Activated T-cell treated with anti-CD3 and anti-CD28 coated beads for 24 hours (primary cell): ENCODE results near the gene KIAA0040.

Experiments
- DNase-seq: peaks from one replicate; pipeline ENCODE4 v3.0.0-alpha.2; 2020; ENCODE audit warnings: low read depth

KIAA0040 gene

DNA sequence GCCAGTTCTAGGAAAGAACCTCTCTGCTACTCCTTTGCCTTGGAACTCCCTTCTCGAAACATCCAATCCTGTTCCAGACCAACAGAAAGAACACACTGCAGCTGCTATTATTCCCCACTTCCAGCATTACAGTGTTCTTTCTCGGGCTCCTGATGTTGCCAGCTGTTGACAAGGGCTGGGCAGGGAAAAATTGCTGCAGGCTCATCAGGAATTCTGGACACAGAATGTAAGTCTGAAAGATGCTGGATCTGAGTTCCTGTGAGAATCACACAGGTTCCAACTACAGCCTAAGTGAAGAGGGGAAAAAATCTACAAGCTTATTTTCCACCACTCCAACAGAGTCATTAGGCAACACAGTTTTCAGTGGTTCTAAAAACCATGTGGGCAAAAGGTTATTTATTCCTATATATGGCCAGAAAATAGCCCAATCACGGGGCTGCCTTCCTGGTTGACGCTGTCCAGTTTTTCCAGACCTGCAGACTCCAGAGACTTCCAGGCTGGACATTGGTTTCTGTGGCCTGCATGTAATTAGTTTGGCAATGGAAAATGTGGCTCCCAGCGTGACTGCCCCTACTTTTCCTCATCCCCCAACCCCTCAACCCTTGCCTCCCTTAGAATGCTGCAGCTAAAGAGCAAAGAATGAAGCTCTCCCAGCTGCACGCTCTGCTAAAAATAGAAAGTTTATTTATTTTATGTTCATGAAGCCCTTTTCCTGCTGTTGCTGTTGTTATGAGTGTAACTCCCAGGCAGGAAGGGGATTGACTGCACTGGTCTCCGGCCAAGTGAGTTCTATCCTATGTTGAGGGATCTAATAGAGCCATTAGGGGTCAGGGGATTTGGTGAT, 8.3 kb upstream of the KIAA0040 start:
- DNase-seq: no peak

DNA sequence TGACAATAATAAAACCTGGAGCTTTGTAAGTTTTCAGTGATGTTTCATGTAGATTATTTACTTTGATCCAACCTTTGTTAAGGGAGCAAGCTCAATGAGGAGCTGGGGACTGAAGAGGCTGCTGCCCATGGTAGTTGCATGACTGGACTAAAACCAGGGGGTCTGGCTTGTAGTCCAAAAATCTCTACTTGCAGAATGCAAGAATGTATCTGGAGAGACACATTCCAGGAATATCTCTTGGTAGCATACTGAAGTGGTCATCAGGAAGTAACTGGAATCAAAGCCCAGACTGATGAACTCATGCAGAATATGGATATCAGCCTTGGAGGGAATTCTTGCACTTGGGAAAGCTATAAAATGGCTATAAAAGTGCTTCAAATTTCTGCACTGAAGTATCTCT, 5.8 kb upstream of the KIAA0040 start:
- no peak for DNase-seq

GRCh38 chr1:175197531-175197930, 5.0 kb upstream of the KIAA0040 start:
- no peak for DNase-seq

DNA sequence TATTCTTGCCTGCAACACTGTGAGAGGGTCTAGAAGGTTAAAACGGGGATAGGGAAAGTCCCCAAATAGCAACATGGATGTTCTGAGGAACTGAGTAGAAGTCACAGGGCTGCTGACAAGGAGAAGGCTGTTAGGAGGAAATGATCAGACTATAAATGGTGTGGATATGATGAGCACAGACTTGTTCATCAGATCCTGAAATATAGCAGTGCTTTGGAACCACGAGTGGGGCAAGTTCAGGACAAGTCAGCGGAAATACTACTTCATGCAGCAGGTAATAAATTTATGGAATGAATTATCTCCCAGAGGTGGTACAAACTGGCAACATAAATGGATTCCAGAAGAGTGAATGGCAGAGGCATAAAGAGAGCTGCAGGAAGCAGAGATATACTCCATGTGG, 3.2 kb upstream of the KIAA0040 start:
- DNase-seq: no peak

DNA sequence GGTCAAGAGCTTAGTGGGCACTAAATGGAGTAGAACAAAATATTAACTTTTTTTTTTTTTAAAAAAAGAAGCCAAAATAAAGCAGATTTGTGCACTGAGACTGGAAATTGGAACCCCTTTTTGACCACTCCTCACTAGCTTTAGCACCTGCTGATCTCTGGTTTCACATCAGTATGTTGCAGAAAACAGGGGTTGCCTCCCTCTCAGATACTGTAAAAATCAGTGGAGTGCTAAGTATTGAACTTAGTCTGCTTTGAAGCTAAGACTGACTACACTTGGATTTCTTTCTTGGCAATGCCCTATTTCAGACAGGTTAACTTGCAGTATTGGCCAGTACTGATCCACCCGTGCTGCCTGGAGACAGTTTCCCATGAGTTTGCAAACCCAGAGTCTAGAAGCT, 2.7 kb upstream of the KIAA0040 start:
- no peak for DNase-seq

- DNase-seq: no peak
Measured at GRCh38 chr1:175193527-175193910, 943 bp upstream of the KIAA0040 start.

GRCh38 chr1:175192111-175192629, 406 bp downstream of the KIAA0040 start:
- DNase-seq: no peak

GRCh38 chr1:175191659-175192058, 917 bp downstream of the KIAA0040 start:
- DNase-seq: no peak

DNA sequence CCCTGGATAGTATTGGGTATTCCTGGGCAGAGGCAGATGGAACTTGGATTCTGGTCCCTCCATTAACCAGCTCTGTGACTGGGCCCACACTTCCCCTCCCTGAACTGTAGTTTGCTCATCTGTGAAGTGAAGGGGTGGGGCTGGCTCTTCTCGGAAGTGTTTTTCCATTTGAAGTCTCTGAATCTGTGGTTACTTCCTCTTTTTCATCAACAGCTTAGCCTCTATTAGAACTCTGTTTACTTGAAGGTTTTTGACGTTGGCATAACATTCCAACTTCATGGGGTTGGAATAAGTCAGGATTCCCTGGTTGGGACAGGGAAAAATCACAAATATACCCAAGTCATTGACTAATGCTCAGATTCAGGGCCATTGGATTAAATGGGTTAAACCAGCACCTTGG, 3.6 kb downstream of the KIAA0040 start:
- DNase-seq: peak; percentile 47

DNA sequence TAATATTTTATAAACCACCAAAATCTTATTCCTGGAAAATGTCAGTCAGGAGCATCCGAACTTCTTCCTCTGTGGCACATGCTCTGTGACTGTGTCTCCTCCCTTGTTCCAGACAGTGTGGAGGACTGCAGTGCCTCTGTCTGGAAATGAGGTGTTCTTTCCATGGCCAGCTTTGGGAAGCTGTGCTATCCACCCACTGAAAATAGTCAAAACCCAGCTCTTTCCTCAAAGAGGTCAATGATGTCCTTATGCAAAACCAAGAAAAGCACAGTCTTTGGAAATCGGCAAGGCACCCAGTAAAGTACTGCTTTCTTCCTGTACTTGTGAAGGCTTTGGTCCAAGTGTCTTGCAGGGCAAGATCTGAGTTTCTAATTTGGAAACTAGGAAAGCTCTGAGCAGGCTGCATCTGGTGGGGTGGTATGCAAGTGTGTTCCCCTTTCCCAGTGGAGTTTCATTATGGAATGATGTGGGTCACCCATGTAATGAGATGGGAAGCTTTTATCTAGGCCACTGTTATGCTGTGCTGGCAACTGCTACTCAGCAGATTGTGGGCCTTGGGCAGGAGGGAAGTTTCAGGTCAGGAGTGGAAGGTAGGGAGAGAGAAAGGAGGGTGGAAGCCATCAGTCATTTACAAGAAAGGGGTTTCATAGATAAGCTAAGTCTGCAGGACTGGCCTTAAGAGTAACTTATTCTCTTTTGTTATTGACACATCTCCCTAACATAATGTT, 6.0 kb downstream of the KIAA0040 start:
- DNase-seq: no peak

GRCh38 chr1:175185903-175186302, 6.7 kb downstream of the KIAA0040 start:
- DNase-seq: no peak

- no peak for DNase-seq
Measured at GRCh38 chr1:175183586-175183985, 9.0 kb downstream of the KIAA0040 start.

DNA sequence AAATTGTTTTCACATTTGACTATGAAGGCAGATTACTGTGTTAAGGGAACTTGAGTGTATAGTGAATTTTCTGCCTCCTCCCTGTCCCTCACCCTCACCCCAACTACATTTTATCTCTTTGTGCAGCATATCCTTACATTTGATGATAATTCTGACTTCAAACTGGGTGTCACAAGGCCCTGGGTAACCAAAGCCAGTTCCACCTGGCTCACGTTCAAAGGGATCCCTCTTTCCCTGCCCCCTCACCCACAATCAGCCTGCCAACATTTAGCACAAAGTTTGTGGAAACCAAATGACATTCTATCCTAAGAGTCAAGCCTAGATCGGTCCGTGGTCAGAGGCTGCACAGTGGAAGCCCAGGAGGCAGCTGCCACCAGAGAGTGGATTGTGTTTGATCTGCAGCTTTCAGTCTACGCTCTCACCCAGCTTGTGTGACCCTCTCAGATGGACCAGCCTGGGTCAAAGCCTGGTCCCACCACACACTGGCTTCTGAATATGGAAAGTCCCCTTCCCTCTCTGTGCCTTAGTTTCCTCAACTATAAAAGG, 10.3 kb downstream of the KIAA0040 start:
- no peak for DNase-seq

DNA sequence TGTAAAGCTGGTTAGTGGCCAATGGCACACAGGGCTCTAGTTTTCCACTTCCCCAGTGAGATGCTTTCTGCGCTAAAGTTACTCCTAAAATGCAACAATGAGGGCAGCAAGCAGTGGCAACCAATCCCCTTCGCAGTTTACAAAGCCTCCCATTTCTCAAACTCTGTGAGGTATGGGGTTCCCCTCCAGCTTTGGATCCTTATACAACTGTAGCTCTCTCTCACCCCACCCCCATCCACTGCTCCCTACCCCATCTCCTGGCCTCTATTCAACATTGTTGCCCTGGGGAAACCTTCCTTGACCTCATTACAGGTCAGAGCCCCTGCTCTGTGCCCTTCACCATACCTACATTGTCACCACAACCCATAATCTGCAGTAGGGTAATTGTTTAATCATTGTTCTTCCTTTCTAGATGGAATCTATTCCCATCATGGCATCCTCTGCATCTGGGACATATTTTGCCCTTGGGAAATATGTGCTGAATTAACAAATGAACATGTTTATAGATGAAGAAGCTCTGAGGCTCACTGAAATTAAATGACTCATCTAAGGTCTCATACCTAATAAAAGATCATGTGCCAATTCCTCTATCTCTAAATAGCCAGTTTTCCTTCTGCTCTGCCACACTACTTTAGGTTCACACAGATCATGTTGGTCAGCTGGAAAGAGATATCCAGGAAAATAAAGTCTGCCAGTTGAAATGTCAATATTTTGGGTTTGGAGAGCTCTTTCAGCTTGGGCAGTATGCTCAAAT, 12.6 kb downstream of the KIAA0040 start:
- DNase-seq: no peak

- no peak for DNase-seq
Measured at GRCh38 chr1:175178456-175178855, 14.1 kb downstream of the KIAA0040 start.

DNA sequence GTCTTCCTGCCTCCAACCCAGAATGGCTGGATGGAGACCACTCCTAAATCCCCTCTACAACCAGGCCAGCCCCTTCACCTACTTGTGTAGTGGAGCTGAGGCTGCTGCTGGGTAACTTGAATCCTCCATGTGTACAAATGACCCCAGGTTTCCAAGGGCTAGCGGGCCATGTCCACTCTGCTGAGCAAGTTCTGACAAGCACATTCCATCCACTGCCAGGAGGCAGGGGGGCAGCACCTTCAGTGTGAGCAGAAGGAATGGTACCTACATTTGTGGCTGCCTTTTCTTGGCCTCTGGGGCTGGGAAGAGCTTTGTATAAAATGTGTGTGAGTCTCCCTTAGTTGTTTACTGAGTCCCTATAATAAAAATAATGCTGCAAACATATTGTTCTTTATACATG, 14.5 kb downstream of the KIAA0040 start:
- no peak for DNase-seq

GRCh38 chr1:175176246-175176645, 16.3 kb downstream of the KIAA0040 start:
- no peak for DNase-seq

GRCh38 chr1:175174309-175175102, 18.1 kb downstream of the KIAA0040 start:
- no peak for DNase-seq

DNA sequence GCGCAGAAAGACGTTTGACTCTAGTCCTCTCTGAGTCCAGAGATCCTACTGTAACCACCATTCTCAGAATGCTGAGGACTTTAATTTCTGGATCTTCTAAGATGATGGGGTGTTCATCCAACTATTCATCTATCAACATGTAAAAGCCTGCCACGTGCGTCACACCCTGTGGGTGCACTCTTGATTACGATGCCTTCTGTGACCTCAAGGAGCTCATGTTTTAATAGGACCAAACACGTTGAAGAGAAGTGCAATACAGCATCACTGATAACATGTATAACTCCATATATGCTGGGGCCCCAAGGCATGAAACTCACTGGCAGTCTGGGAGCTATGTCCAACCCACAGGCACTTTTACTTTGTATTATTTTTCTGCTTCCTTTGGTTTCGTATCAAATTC, 19.0 kb downstream of the KIAA0040 start:
- no peak for DNase-seq

DNA sequence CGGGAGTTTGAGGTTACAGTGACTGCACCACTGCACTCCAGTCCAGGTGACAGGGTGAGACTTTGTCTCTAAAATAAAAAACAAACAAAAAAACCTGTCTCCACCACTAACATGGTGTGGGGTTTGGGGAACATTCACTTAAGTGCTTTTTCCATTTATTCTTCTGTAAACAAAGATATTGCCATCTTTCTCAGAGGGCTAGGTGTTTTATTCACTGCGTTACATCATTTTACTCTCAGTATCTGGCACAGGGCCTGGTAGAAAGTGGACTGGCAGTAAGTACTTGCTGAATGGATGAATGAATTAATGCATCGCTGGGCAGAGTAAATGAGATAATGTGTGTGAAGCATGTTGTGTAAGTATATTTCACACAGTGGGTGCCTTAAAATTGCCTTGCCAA, 20.1 kb downstream of the KIAA0040 start:
- no peak for DNase-seq
